Putamen (tissue), 1 donor: ENCODE measurements around the gene ATP9A.
"Not testable (repeated sequence)": the region's sequence is repeated elsewhere in the genome, so short reads cannot be mapped to it uniquely, and the experiment has no call there.

ENCODE experiments used
- DNase-seq: peaks from one replicate; pipeline ENCODE4 v3.0.0-alpha.2; 2016; ENCODE audit warnings: low spot score

ATP9A gene

DNA sequence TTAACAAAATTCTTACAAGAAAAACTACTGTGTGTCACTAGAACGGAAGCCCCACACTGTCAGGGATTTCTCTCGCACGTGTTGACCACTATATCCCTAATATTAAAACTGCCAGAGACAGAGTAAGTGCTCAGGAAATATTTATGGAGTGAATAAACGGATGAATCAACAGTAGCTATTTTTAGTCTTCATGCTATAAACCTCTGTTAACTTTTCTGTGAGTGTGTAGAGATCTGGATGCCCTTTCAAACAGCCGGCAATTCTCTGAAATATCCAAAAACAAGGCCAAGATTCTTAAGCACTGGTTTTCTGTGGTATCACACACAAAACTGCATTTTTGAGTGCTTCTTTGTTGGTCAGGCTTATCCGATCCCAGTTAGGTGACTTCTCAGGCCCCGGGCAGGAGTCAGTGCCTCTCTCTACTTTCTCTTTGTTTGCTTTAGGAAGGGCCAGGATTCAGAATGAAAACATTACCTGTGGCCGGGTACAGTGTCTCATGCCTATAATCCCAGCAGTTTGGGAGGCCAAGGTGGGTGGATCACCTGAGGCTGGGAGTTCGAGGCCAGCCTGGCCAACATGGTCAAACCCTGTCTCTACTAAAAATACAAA, 15.7 kb downstream of the ATP9A start:
- DNase-seq = no peak

DNA sequence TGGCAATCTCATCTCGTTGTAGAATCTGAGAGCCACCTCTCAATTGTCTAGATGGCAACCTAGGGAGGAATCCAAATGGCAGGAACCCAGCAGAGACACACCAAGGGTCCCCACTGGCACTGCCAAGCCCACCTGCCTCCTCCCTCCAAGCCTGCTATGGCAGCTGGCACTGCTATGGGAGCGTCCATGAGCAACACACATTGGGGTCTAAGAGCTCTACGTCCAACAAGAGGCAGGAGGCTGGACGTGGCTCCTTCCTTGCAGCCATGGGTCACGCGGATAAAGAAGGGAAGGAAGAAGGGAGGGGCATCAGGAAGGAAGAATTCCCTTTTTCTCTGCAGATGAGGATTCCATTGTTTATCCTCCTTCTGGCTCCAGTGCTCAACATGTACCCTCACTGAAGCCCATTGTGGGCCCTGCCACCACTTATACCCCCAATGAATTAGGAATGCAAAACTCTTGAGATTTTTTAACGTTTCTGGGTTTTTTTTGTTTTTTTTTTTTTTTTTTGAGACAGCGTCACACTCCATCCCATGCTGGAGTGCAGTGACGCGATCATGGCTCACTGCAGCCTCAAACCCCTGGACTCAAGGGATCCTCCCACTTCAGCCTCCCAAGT, 17.3 kb downstream of the ATP9A start:
- no peak for DNase-seq

DNA sequence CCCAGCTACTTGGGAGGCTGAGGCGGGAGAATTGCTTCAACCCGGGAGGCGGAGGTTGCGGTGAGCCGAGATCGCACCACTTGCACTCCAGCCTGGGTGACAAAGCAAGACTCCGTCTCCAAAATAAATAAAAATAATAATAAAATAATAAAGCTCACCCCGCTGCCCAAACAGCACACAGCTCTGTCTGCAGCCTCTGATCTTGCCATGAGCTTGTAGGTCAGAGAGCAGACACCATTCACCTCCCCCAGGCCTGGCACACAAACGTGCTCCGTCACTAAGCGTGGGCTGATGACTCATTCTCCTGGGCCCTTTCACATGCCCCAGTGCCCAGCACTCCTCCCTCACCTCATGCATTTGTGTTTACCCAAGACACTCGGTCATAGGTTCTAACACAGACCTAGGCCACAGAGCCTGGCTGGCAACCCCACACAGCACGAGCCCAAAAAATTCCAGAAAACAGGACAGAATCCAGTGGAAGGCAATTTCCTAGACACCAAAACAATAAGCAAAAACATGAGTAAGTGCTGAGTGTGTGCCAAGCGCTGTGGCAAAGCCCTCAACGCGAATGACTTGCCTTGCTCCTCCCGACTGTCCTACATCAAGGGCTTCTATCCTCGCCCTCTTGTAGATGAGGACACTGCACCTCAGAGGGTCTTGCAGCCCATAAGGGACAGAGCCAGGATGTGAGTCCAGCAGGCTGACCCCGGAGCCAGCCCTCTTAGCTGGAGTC, 18.0 kb downstream of the ATP9A start:
- DNase-seq = no peak

DNA sequence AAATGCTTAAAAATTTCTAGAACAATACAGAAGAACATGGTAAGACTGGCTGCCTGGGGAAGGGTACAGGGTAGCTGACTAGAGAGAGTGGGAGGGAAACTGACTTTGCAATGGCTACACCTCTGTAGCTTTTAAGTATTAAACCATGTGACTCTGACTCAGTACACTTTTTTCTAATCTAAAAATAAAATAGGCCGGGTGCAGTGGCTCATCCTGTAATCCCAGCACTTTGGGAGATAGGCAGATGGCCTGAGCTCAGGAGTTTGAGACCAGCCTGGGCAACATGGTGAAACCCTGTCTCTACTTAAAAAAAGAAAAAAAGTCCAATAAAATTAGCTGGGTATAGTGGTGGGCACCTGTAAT, 18.5 kb downstream of the ATP9A start:
- DNase-seq = no peak

DNA sequence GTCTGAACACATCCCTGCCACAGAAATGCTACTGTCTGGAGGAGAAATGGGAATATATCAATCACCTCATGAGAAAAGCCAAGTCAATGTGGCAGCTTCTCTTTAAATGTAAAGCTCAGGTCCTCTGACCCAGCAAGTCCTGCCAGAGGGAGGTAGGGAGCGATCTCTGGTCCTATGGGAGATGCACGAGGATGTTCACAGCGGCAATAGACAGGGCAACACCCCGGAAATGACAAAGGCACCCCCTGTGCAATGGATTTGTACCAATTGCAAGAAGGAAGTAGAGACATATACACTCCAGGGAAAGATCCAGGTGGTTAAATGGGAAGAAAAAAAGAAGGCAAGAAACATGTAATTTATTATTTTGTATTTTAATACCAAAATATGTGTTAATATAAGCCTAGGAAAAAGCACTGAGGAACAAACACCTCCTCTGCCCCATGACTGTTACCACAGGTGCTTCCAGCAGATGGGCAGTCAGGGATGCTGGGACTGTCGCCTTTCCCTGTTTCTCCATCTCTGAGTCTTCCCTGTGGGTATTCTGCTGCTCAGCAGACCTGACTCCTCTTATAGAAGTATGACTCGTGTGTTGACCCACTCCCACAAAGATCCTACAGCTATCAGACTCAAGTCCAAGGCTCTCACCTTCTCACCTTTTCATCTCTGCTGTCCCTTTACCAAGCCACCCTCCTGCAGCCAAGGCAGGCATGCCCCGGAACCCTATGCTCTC, 20.8 kb downstream of the ATP9A start:
- DNase-seq = no peak

DNA sequence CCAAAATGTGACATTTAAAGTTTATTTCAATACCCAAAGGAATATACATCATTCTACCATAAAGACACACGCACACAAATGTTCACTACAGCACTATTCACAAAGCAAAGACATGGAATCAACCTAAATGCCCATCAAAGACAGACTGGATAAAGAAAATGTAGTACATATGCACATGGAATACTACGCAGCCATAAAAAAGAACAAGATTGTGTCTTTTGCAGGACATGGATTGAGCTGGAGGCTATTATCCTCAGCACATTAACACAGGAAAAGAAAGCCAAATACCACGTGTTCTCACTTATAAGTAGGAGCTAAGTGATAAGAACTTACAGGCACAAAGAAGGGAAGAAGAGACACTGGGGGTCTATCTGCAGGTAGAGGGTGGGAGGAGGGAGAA, 22.4 kb downstream of the ATP9A start:
- no peak for DNase-seq

DNA sequence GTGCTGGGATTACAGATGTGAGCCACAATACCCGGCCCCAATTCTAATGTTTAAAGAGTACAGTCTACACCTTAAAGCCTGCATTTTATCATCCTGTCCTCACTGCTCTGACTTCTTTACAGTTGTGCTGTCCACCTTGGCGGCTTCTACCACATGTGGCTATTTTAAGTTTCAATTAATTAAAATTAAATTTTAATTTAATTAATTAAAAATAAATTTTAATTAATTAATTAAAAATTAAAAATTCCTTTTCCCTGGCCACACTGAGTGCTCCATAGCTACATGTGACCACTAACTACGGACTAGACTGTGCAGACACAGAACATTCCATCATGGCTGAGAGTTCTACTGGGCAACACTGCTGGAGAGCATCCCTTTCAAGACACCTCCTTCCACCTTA, 27.4 kb downstream of the ATP9A start:
- no peak for DNase-seq

DNA sequence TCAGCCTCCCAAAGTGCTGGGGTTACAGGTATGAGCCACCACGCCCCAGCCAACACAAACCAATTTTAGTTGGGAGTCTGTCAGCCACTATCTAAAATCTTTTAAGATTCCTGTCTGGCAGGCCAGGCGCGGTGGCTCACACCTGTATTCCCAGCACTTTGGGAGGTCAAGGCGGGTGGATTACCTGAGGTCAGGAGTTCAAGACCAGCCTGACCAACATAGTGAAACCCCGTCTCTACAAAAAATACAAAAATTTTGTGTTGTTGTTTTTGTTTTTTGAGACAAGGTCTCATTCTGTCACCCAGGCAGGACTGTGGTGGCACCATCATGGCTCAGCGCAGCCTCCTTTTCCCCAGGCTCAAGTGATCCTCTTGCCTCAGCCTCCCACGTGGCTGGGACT, 27.9 kb downstream of the ATP9A start:
- not testable (repeated sequence) for DNase-seq

DNA sequence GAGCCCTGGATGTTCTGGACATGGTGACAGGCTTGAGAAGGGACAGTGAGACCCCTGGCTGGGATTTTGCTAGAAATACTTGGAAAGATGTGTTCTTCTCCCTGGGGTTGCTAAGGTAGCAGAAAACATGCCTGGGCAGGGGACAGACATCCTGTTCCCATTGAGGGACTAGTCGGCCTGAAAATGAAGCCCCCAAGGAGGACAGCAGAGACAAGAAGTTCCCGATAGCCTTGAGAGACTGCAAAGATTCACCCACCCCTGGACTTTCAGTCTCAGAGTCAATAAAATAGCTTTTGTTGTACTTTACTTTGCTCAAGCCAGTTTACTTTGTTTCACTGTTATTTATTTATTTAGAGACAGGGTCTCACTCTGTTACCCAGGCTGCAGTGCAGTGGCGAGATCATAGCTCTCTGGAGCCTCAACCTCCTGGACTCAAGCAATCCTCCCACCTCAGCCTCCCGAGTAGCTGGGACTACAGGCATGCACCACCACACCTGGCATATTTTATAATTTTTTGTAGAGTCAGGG, 28.4 kb downstream of the ATP9A start:
- DNase-seq = no peak

DNA sequence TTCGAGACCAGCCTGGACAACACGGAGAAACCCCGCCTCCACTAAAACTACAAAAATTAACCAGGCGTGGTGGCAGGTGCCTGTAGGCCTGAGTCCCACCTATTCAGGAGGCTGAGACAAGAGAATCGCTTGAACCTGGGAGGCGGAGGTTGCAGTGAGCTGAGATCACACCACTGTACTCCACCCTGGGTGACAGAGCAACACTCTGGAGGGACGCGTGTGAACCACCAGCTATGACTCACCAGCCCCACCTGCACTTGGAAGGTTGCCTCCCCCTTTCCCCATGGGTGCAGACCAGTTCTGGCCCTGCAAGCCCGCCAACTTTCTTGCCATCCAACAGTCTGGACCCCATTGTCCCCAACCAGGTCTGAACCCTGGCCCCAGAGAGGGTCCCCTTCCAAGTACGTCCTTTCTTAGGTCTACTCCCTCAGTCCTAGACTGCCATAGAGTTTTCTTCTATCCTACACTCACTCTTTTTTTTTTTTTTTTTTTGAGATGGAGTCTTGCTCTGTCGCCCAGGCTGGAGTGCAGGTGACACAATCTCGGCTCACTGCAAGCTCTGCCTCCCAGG, 29.2 kb downstream of the ATP9A start:
- DNase-seq = no peak

DNA sequence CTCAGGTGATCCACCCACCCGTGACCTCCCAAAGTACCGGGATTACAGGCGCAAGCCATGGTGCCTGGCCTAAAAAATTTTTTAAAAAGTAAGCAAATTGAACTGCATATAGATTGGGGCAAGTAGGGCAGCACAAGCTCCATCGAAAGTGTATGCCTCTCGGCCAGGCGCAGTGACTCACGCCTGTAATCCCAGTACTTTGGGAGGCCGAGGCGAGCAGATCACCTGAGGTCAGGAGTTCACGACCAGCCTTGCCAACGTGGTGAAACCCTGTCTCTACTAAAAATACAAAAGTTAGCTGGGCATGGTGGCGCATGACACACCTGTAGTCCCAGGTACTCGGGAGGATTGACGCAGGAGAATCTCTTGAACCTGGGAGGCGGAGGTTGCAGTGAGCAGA, 29.9 kb downstream of the ATP9A start:
- not testable (repeated sequence) for DNase-seq

DNA sequence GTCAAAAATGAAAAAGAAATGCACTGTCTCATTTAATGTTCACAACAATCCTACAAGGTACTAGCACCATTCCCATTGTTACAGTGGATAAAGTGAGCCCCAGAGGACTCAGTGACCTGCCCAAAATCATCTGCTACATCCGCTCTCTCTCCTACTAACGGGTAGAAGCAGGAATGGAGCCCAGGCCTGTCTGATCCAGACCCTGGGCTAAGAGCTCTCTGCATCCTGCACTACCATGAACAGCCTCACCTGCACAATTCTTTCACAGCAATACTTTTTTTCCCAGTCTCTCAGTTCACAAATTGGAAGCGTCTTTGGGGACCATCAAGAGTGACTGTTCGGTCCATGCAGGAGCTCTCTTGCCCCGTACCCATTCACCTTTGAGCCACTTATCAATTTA, 31.2 kb downstream of the ATP9A start:
- DNase-seq = no peak

DNA sequence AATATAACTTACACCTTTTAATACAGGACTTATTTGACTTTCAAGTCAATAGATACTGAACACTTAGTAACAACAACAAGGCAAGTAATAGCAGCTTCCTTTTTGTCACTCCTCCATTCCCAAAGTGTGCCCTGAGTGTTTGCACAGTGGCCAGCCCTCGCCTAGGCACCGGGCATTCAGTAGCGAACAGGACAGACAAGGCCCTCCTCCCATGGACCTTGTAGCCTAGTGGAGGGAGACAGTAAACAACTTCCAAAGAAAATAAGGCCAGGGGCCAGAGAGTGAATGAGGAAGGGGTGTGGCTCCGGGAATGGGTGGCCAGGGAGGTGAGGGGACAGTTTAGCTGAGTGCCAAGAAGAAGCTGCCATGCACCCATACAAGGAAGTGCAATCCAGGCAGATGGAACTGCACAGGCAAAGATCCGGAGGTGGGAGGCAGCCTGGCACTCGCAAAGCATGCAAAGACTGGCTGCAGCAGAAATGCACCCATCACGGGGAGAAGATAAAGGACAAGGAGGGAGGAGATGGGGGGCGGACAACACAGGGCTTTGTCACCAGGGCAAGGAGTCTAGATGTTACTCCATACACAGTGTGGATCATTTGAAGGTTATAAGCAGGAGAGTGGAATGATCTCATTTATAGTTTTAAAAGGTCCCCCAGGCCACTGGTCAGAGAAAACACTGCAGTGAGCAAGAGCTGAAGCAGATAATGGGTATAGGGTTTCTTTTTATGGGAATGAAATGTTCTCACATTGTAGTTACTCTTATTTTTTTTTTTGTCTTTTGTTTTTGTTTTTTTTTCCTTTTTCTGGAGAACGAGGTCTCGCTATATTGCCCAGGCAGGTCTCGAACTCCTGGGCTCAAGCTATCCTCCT, 32.2 kb downstream of the ATP9A start:
- no peak for DNase-seq

DNA sequence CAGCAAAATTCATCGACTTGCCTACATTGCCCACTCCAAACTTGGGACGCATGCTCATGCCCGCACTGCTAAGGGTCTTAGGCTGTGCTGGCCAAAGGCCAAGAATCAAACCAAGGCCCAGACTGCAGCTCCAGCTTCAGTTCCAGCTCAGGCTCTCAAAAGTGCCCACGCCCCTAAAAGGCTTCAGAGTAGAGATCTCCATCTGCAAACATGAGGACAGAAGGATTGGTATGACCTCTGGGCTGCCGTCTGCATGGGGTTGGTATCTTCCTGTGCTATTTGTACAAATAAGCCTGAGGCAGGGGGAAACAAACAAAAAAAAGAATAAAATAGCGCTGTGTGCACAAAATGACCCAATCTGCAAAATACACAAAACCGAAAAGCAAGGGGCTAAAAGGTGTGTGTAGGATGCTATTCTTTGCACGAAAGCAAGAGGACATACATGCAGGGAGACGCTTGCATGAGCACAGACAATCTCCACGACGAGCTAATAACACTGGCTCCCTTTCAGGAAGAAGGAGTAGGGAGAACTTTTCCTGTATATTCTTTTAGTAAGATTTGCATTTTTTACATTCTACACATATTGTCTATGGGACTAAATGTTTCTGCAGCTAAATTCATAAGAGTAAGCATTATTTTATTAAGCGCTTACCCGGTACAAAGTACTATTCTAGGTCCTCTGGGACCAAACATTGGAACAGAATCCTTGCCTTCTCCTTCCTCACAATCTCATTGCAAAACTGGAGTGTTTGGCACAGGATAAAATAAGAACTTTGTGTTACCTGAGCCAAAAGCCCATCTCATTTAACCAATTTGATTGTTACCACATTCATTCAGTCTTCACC, 33.1 kb downstream of the ATP9A start:
- no peak for DNase-seq

DNA sequence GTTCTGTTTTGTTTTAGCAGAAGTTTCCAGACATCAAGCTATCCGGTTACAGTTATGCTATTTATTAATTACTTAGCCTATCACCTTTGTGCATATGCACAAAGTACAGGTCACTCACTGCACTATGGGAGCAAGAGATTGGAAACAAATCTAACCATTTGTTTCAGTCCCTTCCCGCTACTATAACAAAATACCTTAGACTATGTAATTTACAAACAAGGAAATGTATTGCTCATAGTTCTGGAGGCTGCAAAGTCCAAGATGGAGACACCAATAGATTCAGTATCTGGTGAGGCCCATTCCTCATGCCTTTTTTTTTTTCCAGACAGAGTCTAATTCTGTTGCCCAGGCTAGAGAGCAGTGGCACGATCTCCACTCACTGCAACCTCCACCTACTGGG, 35.1 kb downstream of the ATP9A start:
- DNase-seq = no peak

DNA sequence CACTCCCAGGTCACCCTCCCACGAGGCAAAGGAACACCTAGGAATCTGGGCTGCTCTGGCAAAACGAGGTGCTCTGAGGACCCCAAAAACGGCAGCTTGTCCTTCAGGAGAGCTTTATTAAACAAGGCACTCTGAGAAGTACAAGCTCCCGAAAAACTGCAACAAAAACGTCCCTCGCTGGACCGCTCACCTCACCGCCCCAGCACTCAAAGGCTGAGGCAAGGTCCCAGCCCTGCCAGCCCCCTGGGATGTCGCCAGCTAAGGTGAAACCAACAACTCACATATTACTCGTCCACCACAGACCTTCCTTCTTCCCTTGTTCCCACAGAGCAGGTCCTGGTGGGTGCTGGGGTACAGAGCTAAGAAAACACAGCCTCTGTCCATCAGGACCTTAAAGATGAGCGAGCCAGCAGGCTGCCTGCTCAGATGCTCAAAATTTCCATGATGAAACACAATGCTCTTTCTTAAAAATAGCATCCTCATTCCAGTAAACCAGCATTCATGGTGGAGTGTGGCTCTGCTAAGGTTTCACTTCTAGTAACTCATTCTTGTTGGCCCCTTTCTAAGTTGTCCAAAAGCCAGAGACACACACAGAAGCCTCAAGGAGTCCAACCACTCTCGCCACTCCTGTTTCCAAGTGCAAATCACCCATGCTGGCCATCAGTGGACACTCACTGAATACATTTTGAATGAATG, 35.9 kb downstream of the ATP9A start:
- DNase-seq = no peak

DNA sequence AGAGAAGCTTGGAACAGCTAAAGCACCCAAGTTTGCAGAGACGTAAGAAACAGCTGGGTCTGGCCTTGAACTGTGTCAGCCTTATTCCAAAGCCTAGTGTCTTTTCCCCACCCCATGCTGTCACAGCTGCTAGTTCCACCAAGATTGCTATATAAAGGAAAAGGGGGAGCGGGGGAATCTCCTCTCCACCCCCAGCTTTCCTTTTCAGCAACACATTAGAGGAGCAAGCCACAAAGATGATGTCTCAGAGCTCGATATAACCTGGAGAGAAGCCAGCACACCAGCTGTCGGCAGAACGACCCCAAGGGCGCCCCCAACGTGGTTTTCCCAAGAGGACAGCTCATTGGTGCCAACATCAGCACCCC, 36.5 kb downstream of the ATP9A start:
- DNase-seq = peak; percentile 76

DNA sequence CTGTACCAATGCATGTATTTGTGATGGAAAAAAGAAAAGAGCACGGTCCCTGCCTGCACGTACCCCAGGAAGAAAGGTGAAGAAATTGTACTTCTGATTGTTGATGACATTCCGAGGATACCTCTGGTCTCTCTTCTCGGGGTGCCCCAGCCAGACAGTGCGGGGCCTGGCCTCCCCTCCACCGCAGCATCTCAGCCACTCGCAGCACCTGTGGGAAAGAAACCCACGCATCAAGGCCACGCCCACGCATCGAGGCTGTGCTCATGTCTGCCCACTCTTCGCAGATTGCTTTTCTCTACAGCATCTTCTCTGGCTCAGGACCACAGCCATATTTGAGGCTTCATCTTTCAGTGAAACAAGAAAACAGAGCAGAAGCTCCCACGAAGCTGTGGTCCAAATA, 38.4 kb downstream of the ATP9A start:
- no peak for DNase-seq

DNA sequence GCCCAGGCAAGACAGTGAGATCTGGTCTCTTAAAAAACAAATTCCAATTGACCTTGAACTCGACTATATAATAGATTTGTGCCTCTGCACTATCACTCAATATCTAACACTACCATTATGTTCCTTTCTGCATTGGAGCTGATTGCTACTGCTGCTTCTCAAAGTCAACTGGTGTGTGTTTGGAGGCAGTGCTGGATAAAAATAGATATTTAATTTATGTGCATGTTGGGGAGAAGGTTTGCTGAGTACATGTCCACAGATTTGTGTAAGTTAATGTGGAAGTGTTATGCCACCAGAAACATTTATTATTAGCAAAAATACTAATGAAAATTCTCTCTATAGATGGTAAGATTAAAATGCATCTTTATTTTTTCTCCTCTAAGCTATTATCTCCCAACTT, 39.5 kb downstream of the ATP9A start:
- DNase-seq = no peak

DNA sequence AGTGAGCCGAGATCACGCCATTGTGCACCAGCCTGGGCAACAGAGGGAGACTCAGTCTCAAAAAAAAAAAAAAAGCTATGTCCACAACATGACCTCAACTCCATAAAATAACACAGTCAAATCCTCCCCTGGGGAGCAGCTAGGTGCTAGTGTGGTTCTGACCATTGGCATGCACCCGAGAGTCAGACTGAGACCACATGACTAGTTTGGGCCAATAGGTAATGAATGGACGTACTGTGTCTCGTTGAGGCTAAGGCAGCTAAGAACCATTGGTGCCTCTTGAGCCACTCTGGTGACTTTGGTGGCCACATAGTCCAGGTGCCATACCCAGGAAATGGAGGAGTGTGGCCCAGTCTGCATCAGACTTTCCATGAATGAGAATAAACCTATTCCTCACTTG, 40.3 kb downstream of the ATP9A start:
- no peak for DNase-seq
